Neuronal stem cell (in vitro differentiated cells): ENCODE results near the gene MMP19.
"Not testable (repeated sequence)": the region's sequence is repeated elsewhere in the genome, so short reads cannot be mapped to it uniquely, and the experiment has no call there.

Experiments
- DNase-seq: peaks from one replicate; pipeline ENCODE4 v3.0.0-alpha.2; 2013; ENCODE audit warnings: low spot score
- H2AFZ ChIP-seq: one replicate; pipeline ENCODE4 v1.6.1; 2013; ENCODE audit warnings: mild to moderate bottlenecking, low read length, inconsistent platforms
- H2AK5ac ChIP-seq: 2 replicates; pipeline ENCODE4 v1.6.1; 2013; ENCODE audit warnings: low read depth, mild to moderate bottlenecking, inconsistent platforms, low read length, moderate library complexity, mixed read lengths
- H2BK120ac ChIP-seq: 2 replicates; pipeline ENCODE4 v1.6.1; 2013; ENCODE audit warnings: low read depth, mild to moderate bottlenecking, inconsistent platforms, low read length, moderate library complexity, mixed read lengths
- H2BK12ac ChIP-seq: one replicate; pipeline ENCODE4 v1.6.1; 2013; ENCODE audit warnings: low read length, inconsistent platforms
- H2BK15ac ChIP-seq: 2 replicates; pipeline ENCODE4 v1.6.1; 2013; ENCODE audit warnings: mild to moderate bottlenecking, low read length, inconsistent platforms, mixed read lengths
- H2BK5ac ChIP-seq: one replicate; pipeline ENCODE4 v1.6.1; 2013; ENCODE audit warnings: inconsistent platforms, mild to moderate bottlenecking, low read length, moderate library complexity
- H3K14ac ChIP-seq: one replicate; pipeline ENCODE4 v1.6.1; 2013; ENCODE audit warnings: low read length, inconsistent platforms
- H3K18ac ChIP-seq: 2 replicates; pipeline ENCODE4 v1.6.1; 2013; ENCODE audit warnings: low read length, inconsistent platforms
- H3K23ac ChIP-seq: 2 replicates; pipeline ENCODE4 v1.6.1; 2013; ENCODE audit warnings: low read depth, mild to moderate bottlenecking, mixed read lengths, low read length, inconsistent platforms; ENCODE audit not compliant: poor library complexity
- H3K27ac ChIP-seq: replicated peaks from 3 replicates; pipeline ENCODE4 v1.5.1; 2013; ENCODE audit warnings: low read length, inconsistent platforms
- H3K27me3 ChIP-seq, 3 experiments: 2 replicates each; pipeline ENCODE4 v1.6.1; 2013; ENCODE audit warnings: low read length in 3 of 3, mild to moderate bottlenecking in 2 of 3, inconsistent platforms in 1 of 3, low read depth in 1 of 3, mixed read lengths in 1 of 3, moderate library complexity in 1 of 3; ENCODE audit not compliant: control insufficient read depth in 3 of 3, insufficient read depth in 3 of 3
- H3K36me3 ChIP-seq, 2 donors: replicated peaks in 1 of 2; 2 replicates each; pipeline ENCODE4 v1.6.1; 2013; ENCODE audit warnings: low read length in 2 of 2; ENCODE audit not compliant: control insufficient read depth in 2 of 2, insufficient read depth in 2 of 2
- H3K4ac ChIP-seq: 2 replicates; pipeline ENCODE4 v1.6.1; 2013; ENCODE audit warnings: inconsistent platforms, mild to moderate bottlenecking, low read length, moderate library complexity
- H3K4me1 ChIP-seq, 2 donors: 1 replicate in 1 of 2; 2 replicates in 1 of 2; pipeline ENCODE4 v1.6.1; 2013; ENCODE audit warnings: low read length in 2 of 2, low read depth in 1 of 2; ENCODE audit not compliant: control insufficient read depth in 2 of 2, insufficient read depth in 1 of 2
- H3K4me2 ChIP-seq: one replicate; pipeline ENCODE4 v1.6.1; 2013; ENCODE audit warnings: mild to moderate bottlenecking, low read length, inconsistent platforms; ENCODE audit not compliant: insufficient read depth, poor library complexity, severe bottlenecking
- H3K4me3 ChIP-seq, 2 donors: 2 replicates each; pipeline ENCODE4 v1.5.1; 2013; ENCODE audit warnings: low read length in 2 of 2, mild to moderate bottlenecking in 2 of 2, inconsistent platforms in 1 of 2, moderate library complexity in 1 of 2
- H3K79me1 ChIP-seq: one replicate; pipeline ENCODE4 v1.6.1; 2013; ENCODE audit warnings: low read depth, mild to moderate bottlenecking, inconsistent platforms, low read length, moderate library complexity
- H3K9ac ChIP-seq: one replicate; pipeline ENCODE4 v1.6.1; 2013; ENCODE audit warnings: mild to moderate bottlenecking, low read depth, low read length, inconsistent platforms; ENCODE audit not compliant: poor library complexity
- H3K9me3 ChIP-seq, 2 donors: replicated peaks in 1 of 2; 2 replicates each; pipeline versions ENCODE3 to v1.6.1; 2013; ENCODE audit warnings: low read length in 2 of 2, mild to moderate bottlenecking in 2 of 2, inconsistent platforms in 1 of 2, low read depth in 1 of 2, mixed read lengths in 1 of 2, moderate library complexity in 1 of 2; ENCODE audit not compliant: control insufficient read depth in 2 of 2, insufficient read depth in 1 of 2
- H4K8ac ChIP-seq: one replicate; pipeline ENCODE4 v1.6.1; 2013; ENCODE audit warnings: low read depth, mild to moderate bottlenecking, inconsistent platforms, low read length, moderate library complexity
- H4K91ac ChIP-seq: one replicate; pipeline ENCODE4 v1.6.1; 2013; ENCODE audit warnings: low read length, low read depth, mild to moderate bottlenecking, inconsistent platforms; ENCODE audit not compliant: poor library complexity
- WGBS, 2 donors: extraction: QIAGEN DNeasy Blood & Tissue Kit; methylation state at CpG; one replicate each; pipeline ENCODE4 v1.1.7; 2013; ENCODE audit warnings: missing lambda C conversion rate in 2 of 2, mixed read lengths in 1 of 2; ENCODE audit not compliant: insufficient read length in 2 of 2, insufficient replicate concordance in 1 of 2; ENCODE audit errors: extremely low coverage in 2 of 2; 5-methylcytosine and 5-hydroxymethylcytosine counted together

MMP19 gene

DNA sequence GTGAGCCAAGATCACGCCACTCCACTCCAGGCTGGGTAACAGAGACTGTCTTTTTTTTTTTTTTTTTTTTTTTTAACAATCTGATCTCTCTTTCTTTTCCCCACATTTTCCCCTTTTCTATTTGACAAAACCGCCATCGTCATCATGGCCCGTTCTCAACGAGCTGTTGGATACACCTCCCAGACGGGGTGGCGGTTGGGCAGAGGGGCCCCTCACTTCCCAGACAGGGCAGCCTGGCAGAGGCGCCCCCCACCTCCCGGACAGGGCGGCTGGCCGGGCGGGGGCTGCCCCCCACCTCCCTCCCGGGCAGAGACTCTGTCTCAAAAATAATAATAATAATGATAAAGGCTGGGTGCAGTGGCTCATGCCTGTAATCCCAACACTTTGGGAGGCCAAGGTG, 20.2 kb upstream of the MMP19 start:
- not testable (repeated sequence) for H4K8ac ChIP-seq, H3K36me3 ChIP-seq, H3K4ac ChIP-seq, H2BK12ac ChIP-seq, H3K4me1 ChIP-seq, H3K27ac ChIP-seq, H2AFZ ChIP-seq, H3K18ac ChIP-seq, H3K9me3 ChIP-seq, H3K9ac ChIP-seq, H3K23ac ChIP-seq, H3K79me1 ChIP-seq, H4K91ac ChIP-seq, H3K27me3 ChIP-seq, DNase-seq, H2AK5ac ChIP-seq, H3K4me3 ChIP-seq, H3K4me2 ChIP-seq, H2BK15ac ChIP-seq, H2BK120ac ChIP-seq, H2BK5ac ChIP-seq, H3K14ac ChIP-seq
- no CpG with 5 or more reads among the region's 13 CpGs for WGBS, 2 donors

DNA sequence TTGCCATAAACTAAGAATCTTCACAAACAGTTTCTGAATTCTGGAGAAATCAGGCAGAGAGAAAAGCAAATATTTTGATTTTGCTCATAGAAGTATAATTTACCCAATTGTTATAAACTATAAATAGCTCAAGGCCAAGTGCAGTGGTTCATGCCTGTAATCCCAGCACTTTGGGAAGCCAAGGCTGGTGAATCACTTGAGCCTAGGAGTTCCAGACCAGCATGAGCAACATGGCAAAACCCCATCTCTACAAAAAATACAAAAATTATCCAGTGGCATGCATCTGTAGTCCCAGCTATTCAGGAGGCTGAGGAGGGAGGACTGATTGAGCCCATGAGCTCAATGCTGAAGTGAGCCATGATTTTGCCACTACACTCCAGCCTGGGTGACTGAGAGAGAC, 19.6 kb upstream of the MMP19 start:
- H3K9ac ChIP-seq, result no peak overlapping the region
- H3K4me3 ChIP-seq, result no peak overlapping the region
- H3K4me2 ChIP-seq, result no peak overlapping the region
- H3K36me3 ChIP-seq, result no peaks in the 10 kb centered on the region
- no peak overlapping the region for H4K91ac ChIP-seq
- H4K8ac ChIP-seq, result no peak overlapping the region
- peaks cover 0 to 3% (median 0%) of the 10 kb centered on the region in 3 experiments for H3K27me3 ChIP-seq
- no peak overlapping the region for H2AFZ ChIP-seq
- no peak overlapping the region for H3K23ac ChIP-seq
- no peak overlapping the region for H3K27ac ChIP-seq
- peaks cover 2 to 4% of the 10 kb centered on the region in 2 donors for H3K9me3 ChIP-seq
- H3K4ac ChIP-seq, result no peak overlapping the region
- no peaks in the 10 kb centered on the region for H3K4me1 ChIP-seq
- H3K79me1 ChIP-seq, result no peaks in the 10 kb centered on the region
- no peak overlapping the region for H3K18ac ChIP-seq
- no peak overlapping the region for H2BK15ac ChIP-seq
- no peak overlapping the region for H2BK120ac ChIP-seq
- H2AK5ac ChIP-seq, result no peak overlapping the region
- H2BK5ac ChIP-seq, result no peak overlapping the region
- no peak overlapping the region for H2BK12ac ChIP-seq
- no peak overlapping the region for H3K14ac ChIP-seq
- DNase-seq, result no peak

DNA sequence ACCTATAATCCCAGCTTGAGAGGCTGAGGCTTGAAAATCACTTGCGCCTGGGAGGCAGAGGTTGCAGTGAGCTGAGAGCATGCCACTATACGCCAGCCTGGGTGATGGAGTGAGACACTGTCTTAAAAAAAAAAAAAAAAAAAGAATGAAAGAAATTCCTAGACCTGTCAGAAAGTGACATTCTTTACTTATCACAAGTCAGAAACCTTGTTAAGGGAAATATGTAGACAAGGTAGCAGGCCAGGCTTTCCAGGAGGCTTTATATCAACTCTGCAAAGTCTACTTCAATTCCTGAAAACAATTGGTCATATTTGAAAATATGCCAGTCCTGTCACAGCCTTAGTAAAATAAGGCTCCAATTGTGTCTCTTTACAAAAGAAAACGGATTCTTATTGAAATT, 19.1 kb upstream of the MMP19 start:
- no peak overlapping the region for H3K18ac ChIP-seq
- H3K4me3 ChIP-seq, result no peak overlapping the region
- H3K79me1 ChIP-seq, result no peaks in the 10 kb centered on the region
- H2AK5ac ChIP-seq, result no peak overlapping the region
- WGBS, 2 donors, result no CpG with 5 or more reads among the region's 3 CpGs
- H3K36me3 ChIP-seq, result no peaks in the 10 kb centered on the region
- no peak overlapping the region for H4K8ac ChIP-seq
- H3K4me1 ChIP-seq, result no peaks in the 10 kb centered on the region
- H3K27ac ChIP-seq, result no peak overlapping the region
- no peak overlapping the region for H4K91ac ChIP-seq
- H2BK120ac ChIP-seq, result no peak overlapping the region
- DNase-seq, result no peak
- no peak overlapping the region for H2BK12ac ChIP-seq
- H2BK5ac ChIP-seq, result no peak overlapping the region
- H3K27me3 ChIP-seq, result peaks cover 0 to 3% (median 0%) of the 10 kb centered on the region in 3 experiments
- H3K4me2 ChIP-seq, result no peak overlapping the region
- H2BK15ac ChIP-seq, result no peak overlapping the region
- peaks cover 2 to 4% of the 10 kb centered on the region in 2 donors for H3K9me3 ChIP-seq
- no peak overlapping the region for H2AFZ ChIP-seq
- H3K14ac ChIP-seq, result no peak overlapping the region
- H3K9ac ChIP-seq, result no peak overlapping the region
- H3K4ac ChIP-seq, result no peak overlapping the region
- H3K23ac ChIP-seq, result no peak overlapping the region

DNA sequence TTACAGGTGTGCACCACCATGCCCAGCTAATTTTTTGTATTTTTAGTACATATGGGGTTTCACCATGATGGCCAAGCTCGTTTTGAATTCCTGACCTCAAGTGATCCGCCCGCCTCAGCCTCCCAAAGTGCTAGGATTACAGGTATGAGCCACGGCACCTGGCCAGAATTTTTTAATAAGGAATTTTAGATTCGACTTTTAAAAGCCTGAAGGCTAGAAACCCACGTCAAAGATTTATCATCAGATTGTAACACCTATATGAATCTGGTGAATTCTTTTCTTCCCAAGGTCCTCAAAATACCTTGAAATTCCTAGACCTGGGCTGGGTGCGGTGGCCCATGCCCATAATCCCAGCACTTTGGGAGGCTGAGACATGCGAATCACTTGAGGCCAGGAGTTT, 18.7 kb upstream of the MMP19 start:
- Histone ChIP-seq H3K23ac (no peak overlapping the region), H3K4ac (no peak overlapping the region), H3K9me3 (peaks cover 2 to 4% of the 10 kb centered on the region in 2 donors), H3K4me2 (no peak overlapping the region), H3K27me3 (peaks cover 0 to 3% (median 0%) of the 10 kb centered on the region in 3 experiments), H4K91ac (no peak overlapping the region), H2BK15ac (no peak overlapping the region), H3K14ac (no peak overlapping the region), H2BK5ac (no peak overlapping the region), H4K8ac (no peak overlapping the region), H3K4me1 (no peaks in the 10 kb centered on the region), H3K36me3 (no peaks in the 10 kb centered on the region), H2AFZ (no peak overlapping the region), H2BK120ac (no peak overlapping the region), H3K18ac (no peak overlapping the region), H2AK5ac (no peak overlapping the region), H3K27ac (no peak overlapping the region), H3K79me1 (no peaks in the 10 kb centered on the region), H2BK12ac (no peak overlapping the region), H3K9ac (no peak overlapping the region), H3K4me3 (no peak overlapping the region)
- no peak for DNase-seq
- WGBS, 2 donors, result no CpG with 5 or more reads among the region's 8 CpGs
